BE2C (cell line): ENCODE data around the gene RNASET2.
A peak's percentile ranks its signal among the peaks of the same experiment; 100 is the strongest.

ENCODE experiments used
- DNase-seq: peaks from one replicate; pipeline ENCODE4 v3.0.0-alpha.2; 2020
- H3K27me3 ChIP-seq: fragments of 250-450 bp; sonication (Bioruptor Pico); 2 replicates; pipeline ENCODE4 v1.5.1; 2020; ENCODE audit warnings: mild to moderate bottlenecking
- H3K36me3 ChIP-seq: fragments of 250-450 bp; sonication (Bioruptor Pico); 2 replicates; pipeline ENCODE4 v1.5.1; 2020; ENCODE audit warnings: mild to moderate bottlenecking
- H3K4me1 ChIP-seq: fragments of 250-450 bp; sonication (Bioruptor Pico); 2 replicates; pipeline ENCODE4 v1.5.1; 2020
- H3K4me3 ChIP-seq: 2 replicates; pipeline ENCODE4 v1.5.1; 2011; ENCODE audit warnings: low read depth, low read length
- H3K9me3 ChIP-seq: fragments of 250-450 bp; sonication (Bioruptor Pico); 2 replicates; pipeline ENCODE4 v1.5.1; 2020
- CTCF ChIP-seq: IDR thresholded peaks from 2 replicates; pipeline ENCODE4 v1.5.1; 2012; ENCODE audit warnings: mild to moderate bottlenecking, low read depth, low read length

Gene RNASET2

GRCh38 chr6:166955121-166955864 is 1.1 kb downstream of the RNASET2 start:
- Histone ChIP-seq H3K27me3 (no peaks in the 10 kb centered on the region), H3K4me3 (peak overlapping the region; percentile 77), H3K9me3 (no peaks in the 10 kb centered on the region), H3K36me3 (no peaks in the 10 kb centered on the region), H3K4me1 (peaks cover 4% of the 10 kb centered on the region; the same call in 1 of the 2 replicates)
- DNase-seq = no peak
- no peak for TF ChIP-seq CTCF

- H3K4me3 ChIP-seq = no peak overlapping the region
- no peak for DNase-seq
- H3K4me1 ChIP-seq = peaks cover 4% of the 10 kb centered on the region; the same call in 1 of the 2 replicates
- no peaks in the 10 kb centered on the region for H3K36me3 ChIP-seq
- no peaks in the 10 kb centered on the region for H3K27me3 ChIP-seq
- no peak for TF ChIP-seq CTCF
- no peaks in the 10 kb centered on the region for H3K9me3 ChIP-seq
Measured at GRCh38 chr6:166954118-166954713, 2.1 kb downstream of the RNASET2 start.

GRCh38 chr6:166952567-166953486 is 3.5 kb downstream of the RNASET2 start:
- no peak for TF ChIP-seq CTCF
- H3K9me3 ChIP-seq = no peaks in the 10 kb centered on the region
- H3K27me3 ChIP-seq = no peaks in the 10 kb centered on the region
- no peak overlapping the region for H3K4me3 ChIP-seq
- peaks cover 4% of the 10 kb centered on the region; the same call in 1 of the 2 replicates for H3K4me1 ChIP-seq
- DNase-seq = no peak
- H3K36me3 ChIP-seq = no peaks in the 10 kb centered on the region

GRCh38 chr6:166952121-166952520 is 4.2 kb downstream of the RNASET2 start:
- Histone ChIP-seq H3K27me3 (no peaks in the 10 kb centered on the region), H3K9me3 (no peaks in the 10 kb centered on the region), H3K36me3 (no peaks in the 10 kb centered on the region), H3K4me1 (peaks cover 4% of the 10 kb centered on the region; the same call in 1 of the 2 replicates), H3K4me3 (no peak overlapping the region)
- no peak for TF ChIP-seq CTCF
- DNase-seq = no peak

- Histone ChIP-seq H3K4me1 (peaks cover 4% of the 10 kb centered on the region; the same call in 1 of the 2 replicates), H3K27me3 (no peaks in the 10 kb centered on the region), H3K9me3 (no peaks in the 10 kb centered on the region), H3K36me3 (no peaks in the 10 kb centered on the region), H3K4me3 (no peak overlapping the region)
- no peak for TF ChIP-seq CTCF
- DNase-seq = no peak
Measured at GRCh38 chr6:166951670-166952060, 4.7 kb downstream of the RNASET2 start.
